ENCODE data around the gene CDK17.

GRCh38 chr12:96265836-96266235 is 134.4 kb downstream of the CDK17 start:
- TF ChIP-seq POLR2AphosphoS5 (IDR thresholded peaks at IDR 0.05; ENCODE audit: low read depth, low read length): no peak
- no peak for TF ChIP-seq POLR2A (IDR thresholded peaks at IDR 0.05; ENCODE audit: low read depth, low read length)

All from GM12892 (cell line).